ENCODE measurements around the gene PTPRN2. TPM values are rescaled to one million over a fixed set of nuclear protein-coding genes. Genes with fewer than 3 reads are reported as not detected.

The PTPRN2 gene
- polyA plus RNA-seq, 1 donor from 2014 or later, result 1.6 TPM

DNA sequence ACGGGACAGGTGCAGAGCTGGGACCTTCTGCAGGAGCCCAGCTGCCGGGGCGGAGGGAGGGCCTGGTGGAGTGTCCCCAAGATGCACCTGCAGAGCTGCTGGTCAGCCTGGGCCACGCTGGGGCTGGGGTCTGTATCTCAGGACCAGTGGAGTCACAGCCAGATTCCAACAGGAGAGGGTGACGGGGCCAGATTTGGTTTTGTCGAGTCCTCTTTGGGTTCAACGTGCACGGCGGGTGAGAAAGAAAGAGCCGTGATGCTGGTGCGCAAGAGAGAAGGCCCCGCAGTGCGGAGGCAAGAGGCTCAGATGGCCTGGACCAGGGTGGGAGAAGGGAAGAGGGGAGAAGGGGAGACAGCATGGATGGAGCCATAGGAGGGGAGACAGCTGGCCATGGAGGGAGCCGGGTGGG lies 462.9 kb downstream of the PTPRN2 start:
- Mint-ChIP-seq H3K4me3 (no peak overlapping the region), H3K36me3 (no peaks in the 10 kb centered on the region), H3K27ac (no peak overlapping the region), H3K4me1 (no peaks in the 10 kb centered on the region), H3K27me3 (no peaks in the 10 kb centered on the region), H3K9me3 (peaks cover 4 to 6% (median 5%) of the 10 kb centered on the region in 3 donors)

DNA sequence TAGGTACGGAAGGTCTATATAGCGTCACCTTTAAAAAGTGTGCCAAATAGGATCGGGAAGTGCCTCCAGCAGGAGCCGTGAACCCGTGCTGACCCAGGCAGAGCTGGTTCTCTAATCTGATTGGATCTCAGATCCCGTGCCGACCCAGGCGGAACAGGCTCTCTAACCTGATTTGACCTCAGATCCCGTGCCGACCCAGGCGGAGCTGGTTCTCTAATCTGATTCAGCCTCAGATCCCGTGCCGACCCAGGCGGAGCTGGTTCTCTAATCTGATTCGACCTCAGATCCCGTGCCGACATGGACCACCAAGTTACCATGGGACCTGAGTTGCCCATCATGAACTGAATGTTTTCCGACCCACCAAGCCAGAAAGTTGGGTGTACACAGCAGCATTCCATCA lies 463.9 kb downstream of the PTPRN2 start:
- Mint-ChIP-seq H3K27me3 (no peaks in the 10 kb centered on the region), H3K27ac (no peak overlapping the region), H3K9me3 (peaks cover 8 to 10% (median 9%) of the 10 kb centered on the region in 3 donors), H3K4me1 (no peaks in the 10 kb centered on the region), H3K36me3 (no peaks in the 10 kb centered on the region), H3K4me3 (no peak overlapping the region)

DNA sequence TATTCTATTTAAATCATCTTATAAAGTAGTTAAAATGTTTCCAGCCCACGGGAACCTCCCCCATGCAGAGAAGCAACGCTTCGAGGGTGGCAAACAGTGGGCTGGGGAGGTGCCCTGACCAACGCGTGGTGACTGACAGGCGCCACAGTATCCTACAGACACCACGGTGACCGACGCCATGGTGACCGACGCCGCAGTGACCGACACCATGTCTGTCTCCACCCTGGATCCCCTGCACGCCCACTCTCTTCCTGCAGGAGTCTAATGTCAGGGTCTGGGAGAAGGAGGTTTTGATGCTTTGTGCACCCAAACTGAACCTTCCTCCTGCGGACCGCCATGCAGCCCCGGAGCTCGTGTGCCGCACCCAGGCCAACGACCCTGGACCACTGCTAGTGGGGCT lies 464.4 kb downstream of the PTPRN2 start:
- Mint-ChIP-seq H3K36me3 (no peaks in the 10 kb centered on the region), H3K27ac (no peak overlapping the region), H3K27me3 (no peaks in the 10 kb centered on the region), H3K4me3 (no peak overlapping the region), H3K9me3 (peaks cover 8 to 10% (median 9%) of the 10 kb centered on the region in 3 donors), H3K4me1 (no peaks in the 10 kb centered on the region)

DNA sequence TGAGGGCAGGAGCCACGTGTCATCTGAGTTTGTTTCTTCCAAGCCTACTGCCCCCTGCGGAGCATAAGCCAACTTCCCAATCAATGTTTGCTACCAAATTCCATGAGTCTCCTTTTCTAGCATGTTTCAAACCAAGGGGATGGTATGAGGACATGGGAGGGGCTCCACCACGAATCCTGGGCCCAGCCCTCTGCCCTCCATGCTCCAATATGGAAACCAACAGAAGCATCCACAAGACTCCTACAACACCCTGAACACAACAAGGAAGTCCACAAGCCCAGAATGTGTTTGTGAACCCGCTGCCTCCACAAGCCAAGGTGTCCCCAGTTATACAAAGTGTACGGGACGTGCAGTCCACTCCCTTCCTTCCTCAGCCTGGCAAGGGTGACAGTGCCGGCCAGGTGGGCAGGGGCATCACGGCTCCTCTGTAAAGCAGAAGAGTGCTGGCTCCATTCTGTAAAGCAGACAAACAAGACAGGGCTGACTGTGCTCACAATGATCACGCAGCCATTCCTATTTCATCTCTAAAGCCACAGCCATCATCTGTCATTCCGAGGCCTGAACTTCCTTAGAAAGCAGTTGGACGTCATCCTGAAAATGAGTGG lies 466.1 kb downstream of the PTPRN2 start:
- no peaks in the 10 kb centered on the region for H3K36me3 Mint-ChIP-seq
- no peaks in the 10 kb centered on the region for H3K27me3 Mint-ChIP-seq
- H3K27ac Mint-ChIP-seq, result no peak overlapping the region
- peaks cover 9 to 20% (median 9%) of the 10 kb centered on the region in 3 donors for H3K9me3 Mint-ChIP-seq
- no peaks in the 10 kb centered on the region for H3K4me1 Mint-ChIP-seq
- H3K4me3 Mint-ChIP-seq, result no peak overlapping the region

DNA sequence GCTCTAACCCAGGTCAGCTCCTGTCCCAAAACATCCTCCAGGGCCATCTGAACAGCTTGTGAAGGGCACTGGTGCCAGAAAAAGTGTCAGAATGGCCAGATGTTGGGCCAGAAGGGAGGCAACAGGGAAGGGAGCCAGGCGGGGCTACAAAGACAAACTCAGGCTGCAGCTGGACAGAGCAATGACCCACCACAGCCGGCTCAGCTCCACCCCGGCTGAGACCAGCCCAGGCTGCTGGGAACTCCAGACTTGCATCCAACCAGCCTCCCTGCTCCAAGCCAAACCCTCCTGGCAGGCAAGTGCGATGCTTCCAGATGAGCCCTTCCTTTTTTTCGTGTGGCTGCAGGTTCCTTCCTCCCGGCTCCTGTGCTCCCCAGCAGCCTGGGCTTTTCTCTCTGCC lies 466.9 kb downstream of the PTPRN2 start:
- H3K4me3 Mint-ChIP-seq, result no peak overlapping the region
- H3K9me3 Mint-ChIP-seq, result peaks cover 9 to 21% (median 10%) of the 10 kb centered on the region in 3 donors
- H3K4me1 Mint-ChIP-seq, result no peaks in the 10 kb centered on the region
- no peaks in the 10 kb centered on the region for H3K27me3 Mint-ChIP-seq
- H3K36me3 Mint-ChIP-seq, result no peaks in the 10 kb centered on the region
- H3K27ac Mint-ChIP-seq, result no peak overlapping the region

DNA sequence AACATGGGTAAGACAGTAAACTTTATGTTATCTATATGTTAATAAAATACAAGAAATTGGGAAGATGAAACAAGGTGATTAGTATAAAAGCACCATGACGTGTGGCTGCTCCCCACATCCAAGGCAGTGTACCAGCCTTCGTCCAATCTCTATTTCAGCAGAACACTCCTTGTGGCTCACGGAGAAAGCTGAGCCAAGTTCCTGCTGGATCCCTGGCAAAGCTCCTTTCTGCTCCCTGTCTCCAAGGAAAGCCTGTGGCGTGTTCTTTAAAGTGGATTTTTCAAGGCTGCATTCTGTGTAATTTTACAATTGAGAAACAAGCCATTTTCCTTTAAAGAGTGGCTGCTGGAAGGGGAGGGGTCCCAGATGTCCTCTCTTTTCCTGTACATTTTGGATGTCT lies 467.3 kb downstream of the PTPRN2 start:
- Mint-ChIP-seq H3K36me3 (no peaks in the 10 kb centered on the region), H3K27me3 (no peaks in the 10 kb centered on the region), H3K9me3 (peaks cover 9 to 21% (median 10%) of the 10 kb centered on the region in 3 donors), H3K27ac (no peak overlapping the region), H3K4me3 (no peak overlapping the region), H3K4me1 (no peaks in the 10 kb centered on the region)

DNA sequence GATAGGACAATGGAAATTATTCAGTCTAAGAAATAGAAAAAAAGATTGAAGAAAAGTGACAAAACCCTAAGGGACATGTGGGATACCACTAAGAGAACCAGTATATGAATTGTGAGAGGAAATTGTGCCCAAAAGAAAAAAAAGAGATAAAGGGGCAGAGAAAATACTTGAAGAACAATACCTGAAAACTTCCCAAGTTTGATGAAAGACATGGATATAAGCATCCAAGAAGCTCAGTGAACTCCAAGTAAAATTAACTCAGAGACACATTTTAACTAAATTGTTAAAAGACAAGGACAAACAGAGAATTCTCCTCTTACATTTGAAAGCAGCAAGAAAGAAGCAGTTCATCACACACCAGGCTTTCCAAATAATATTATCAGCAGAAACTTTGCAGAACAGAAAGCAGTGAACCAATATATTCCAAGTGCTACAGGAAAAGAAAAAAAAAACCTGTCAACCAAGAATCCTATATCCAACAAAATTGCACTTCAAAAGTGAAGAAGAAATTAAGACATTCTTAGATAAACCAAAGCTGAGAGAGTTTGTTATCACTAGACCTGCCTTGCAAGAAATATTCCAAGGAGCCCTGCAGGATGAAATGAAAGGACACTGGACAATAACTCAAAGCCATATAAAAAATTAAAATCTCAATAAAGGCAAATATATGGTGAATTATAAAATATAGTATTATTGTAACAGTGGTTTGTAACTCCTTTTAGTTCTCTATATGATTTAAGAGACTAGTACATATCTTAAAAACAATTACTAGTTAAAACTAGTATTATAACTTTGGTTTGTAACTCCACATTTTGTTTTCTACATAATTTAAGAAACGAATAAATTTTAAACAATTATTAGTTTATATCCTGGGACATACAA lies 470.0 kb downstream of the PTPRN2 start:
- H3K4me1 Mint-ChIP-seq, result peaks cover 0 to 2% (median 0%) of the 10 kb centered on the region in 3 donors
- H3K4me3 Mint-ChIP-seq, result no peak overlapping the region
- no peaks in the 10 kb centered on the region for H3K36me3 Mint-ChIP-seq
- H3K27me3 Mint-ChIP-seq, result no peaks in the 10 kb centered on the region
- no peak overlapping the region for H3K27ac Mint-ChIP-seq
- peaks cover 12 to 26% (median 12%) of the 10 kb centered on the region in 3 donors for H3K9me3 Mint-ChIP-seq

DNA sequence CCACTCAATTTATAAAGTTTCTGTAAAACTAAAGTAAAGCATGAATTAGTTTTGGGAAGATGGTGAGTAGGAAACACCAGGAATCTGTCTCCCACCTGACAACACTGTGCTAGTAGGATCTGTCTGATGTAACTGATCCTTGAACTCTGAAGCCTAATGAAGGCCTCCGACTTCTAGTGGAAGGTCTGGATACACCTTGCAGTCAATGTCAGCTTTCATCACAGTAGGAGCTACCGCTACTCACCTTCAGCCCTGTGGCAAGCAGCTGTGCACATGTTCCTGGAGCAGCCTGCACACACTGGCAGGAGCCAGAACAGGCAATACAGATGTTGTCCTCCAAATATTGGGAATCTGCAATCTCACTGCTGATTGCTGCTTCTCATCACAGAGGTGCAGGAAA lies 471.4 kb downstream of the PTPRN2 start:
- Mint-ChIP-seq H3K27me3 (no peaks in the 10 kb centered on the region), H3K36me3 (peaks cover 2% of the 10 kb centered on the region), H3K4me1 (peaks cover 0 to 2% (median 0%) of the 10 kb centered on the region in 3 donors), H3K4me3 (no peak overlapping the region), H3K9me3 (peaks cover 12 to 29% (median 12%) of the 10 kb centered on the region in 3 donors), H3K27ac (no peak overlapping the region)

DNA sequence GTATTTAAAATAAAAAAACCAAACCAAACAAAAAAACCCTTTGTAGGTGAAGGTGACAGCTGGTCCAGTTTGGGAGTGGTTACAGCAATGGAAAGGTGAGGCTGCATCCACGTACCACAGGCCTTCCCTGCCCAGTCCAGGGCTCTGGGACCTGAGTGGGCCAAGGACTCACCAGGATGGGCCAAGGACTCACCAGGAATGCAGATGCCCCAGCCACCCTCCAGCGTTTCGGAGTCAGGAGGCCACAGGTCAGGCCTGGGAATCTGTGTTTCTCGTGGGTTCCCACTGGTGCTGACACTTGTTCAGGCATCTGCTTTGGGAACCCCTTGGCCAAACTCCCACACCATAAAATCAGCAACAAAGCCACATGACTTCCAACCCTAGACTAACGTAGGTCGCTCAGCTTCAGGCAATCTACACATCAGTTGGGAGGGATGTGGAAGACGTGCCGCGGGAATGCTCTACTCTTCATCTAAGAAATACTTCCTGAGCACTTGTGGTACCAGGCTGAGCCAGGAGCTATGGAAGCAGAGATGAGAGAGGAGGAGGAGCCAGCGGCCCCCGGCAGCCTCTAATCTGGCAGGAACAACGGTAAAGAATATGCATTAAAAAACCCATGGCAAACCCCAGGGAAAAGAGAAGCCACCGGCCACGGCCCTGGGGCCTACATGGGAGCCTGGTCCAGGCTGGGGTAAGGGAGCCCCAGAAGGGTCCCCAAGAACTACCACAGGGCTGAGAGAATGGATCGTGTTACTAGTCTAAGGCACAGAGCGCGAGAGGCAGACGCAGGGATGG lies 473.4 kb downstream of the PTPRN2 start:
- Mint-ChIP-seq H3K27ac (no peak overlapping the region), H3K4me3 (no peak overlapping the region), H3K9me3 (peaks cover 6 to 20% (median 7%) of the 10 kb centered on the region in 3 donors), H3K36me3 (peaks cover 2% of the 10 kb centered on the region), H3K27me3 (peaks cover 2% of the 10 kb centered on the region), H3K4me1 (peaks cover 0 to 2% (median 0%) of the 10 kb centered on the region in 3 donors)

DNA sequence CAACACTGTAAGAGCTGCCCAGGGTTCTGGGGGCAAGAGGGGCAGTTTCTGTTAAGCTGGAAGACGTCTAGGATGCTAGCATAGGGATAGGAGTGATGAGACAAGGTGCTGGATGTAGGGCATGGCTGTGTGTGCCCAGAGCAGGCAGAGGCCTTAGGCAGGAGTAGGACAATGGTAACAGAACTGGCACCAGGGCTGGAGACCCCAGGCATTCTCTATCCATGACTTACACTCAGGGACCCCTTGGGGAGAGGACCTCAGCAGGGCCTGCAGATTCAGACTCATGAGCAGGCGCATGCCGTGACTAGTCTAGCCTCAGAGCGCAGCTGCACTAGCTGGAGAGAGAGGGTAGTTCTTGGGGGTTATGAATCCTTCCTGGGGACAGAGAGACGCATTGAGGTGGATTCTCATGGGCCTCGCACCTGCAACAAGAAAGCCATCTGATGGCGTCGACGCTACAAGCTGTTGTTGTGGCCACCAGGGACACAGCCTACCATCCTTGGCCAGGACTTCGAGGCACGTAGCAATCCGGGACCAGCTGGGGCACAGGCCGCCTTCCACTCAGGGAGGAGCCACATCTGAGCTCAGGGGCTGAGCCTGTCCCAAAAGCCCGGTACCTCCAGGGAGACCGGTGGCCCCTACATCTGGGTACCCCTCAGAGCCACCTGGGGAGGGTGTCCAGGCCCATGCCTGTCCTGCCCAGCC lies 474.1 kb downstream of the PTPRN2 start:
- peaks cover 3 to 20% (median 4%) of the 10 kb centered on the region in 3 donors for H3K9me3 Mint-ChIP-seq
- no peak overlapping the region for H3K4me3 Mint-ChIP-seq
- H3K27ac Mint-ChIP-seq, result no peak overlapping the region
- H3K36me3 Mint-ChIP-seq, result peaks cover 2% of the 10 kb centered on the region
- H3K27me3 Mint-ChIP-seq, result peaks cover 2% of the 10 kb centered on the region
- peaks cover 0 to 3% (median 0%) of the 10 kb centered on the region in 3 donors for H3K4me1 Mint-ChIP-seq

DNA sequence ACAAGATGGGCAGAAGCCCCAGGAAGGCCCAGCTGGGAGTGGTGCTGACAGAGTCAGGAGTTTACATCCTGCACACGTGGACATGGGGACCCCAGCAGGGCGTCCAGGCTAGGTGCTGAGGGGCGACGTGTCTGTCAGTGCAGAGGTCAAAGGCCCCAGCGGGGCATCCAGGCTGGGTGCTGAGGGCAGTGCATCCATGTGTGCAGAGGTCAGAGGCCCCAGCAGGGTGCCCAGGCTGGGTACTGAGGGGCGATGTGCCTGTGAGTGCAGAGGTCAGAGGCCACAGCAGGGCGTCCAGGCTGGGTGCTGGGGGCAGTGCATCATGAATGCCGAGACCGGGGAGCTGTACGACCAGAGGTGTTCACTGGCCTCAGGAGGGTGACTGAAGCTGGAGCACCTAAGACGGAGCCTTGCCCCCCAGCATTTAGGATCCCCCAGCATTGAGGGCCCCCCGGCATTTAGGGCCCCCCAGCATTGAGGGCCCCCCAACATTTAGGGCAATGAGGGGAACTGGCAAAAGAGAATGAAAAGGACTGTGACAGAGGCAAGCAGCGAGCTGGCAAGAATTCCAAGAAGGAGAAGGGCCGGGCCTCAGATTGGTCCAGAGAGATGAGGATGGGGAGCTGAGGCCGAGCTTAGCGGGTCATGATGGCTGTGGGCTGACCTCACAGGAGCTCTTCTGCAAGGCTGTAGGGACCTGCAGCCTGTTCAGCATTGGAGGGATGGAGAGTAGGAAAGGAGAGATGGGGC lies 474.9 kb downstream of the PTPRN2 start:
- Mint-ChIP-seq H3K27ac (no peak overlapping the region), H3K9me3 (peaks cover 3 to 20% (median 4%) of the 10 kb centered on the region in 3 donors)

DNA sequence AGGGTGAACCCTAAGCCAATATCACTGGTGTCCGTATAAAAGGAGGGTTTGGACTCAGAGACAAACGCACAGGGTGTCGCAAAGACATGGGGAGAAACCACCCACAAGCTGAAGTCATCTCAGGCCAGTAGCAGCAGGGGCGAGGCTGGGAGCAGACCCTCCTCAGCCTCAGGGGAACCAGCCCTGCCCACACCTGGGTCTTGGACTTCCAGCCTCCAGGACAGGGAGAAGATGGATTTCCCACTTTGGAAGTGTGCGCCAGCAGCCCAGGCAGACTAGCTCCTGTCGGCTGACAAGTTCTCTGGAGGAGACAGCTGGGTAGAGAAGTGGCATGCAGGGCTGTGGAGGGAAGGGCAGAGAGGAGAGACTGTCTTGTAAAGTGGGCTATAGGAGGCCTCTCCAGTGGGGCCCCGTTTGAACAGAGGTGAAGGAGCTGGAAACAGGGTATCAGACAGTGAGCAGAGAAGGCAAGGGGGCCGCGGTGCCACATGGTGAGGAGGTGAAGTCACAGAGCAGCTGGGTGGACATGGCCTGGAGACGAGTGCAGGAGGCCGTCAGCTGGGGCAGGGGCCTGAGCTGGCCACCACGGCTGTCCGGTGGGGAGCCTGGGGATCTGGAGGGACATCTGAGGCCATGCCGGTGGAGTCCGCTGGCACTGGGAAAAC lies 475.6 kb downstream of the PTPRN2 start:
- Mint-ChIP-seq H3K4me3 (no peak overlapping the region), H3K36me3 (peaks cover 2% of the 10 kb centered on the region), H3K4me1 (peaks cover 0 to 4% (median 0%) of the 10 kb centered on the region in 3 donors), H3K27me3 (peaks cover 2% of the 10 kb centered on the region), H3K9me3 (peaks cover 3 to 14% (median 4%) of the 10 kb centered on the region in 3 donors), H3K27ac (no peak overlapping the region)

More for the DNA sequence above, 474.9 kb downstream of the PTPRN2 start:
- Mint-ChIP-seq H3K36me3 (peaks cover 2% of the 10 kb centered on the region), H3K27me3 (peaks cover 2% of the 10 kb centered on the region), H3K4me3 (no peak overlapping the region), H3K4me1 (peaks cover 0 to 4% (median 0%) of the 10 kb centered on the region in 3 donors)

DNA sequence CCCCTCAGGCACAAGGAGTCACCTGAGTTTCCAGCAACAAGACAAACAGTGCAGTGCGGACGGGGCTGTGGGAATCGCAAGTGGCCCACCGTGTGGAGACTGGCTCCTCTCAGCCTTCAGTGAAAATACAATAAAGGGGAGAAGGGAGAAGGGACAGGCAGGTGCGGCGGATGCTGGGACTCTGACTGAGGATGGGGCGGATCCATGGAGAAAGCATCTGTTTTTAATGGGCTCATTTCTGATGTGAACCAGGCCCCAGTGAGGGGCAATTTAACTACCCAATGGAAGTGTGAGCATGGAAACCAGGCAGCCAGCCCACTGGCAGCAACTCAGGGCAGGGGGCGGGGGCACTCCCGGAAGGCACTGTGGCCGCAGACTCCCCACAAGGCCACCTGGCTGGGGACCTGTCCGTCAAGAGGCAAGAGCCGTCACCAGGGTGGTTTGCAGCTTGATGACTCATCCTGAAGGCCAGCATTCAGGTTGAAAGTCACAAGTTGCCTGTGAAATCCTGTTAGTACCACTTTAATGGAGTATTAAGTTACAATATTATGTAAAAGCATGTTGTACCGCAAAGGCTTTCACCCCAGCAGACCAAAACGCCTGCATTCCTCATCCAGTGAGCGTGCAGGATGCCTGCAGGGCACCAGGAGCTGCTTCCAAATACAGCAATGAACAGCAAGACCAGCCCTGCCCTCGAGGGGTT lies 476.4 kb downstream of the PTPRN2 start:
- Mint-ChIP-seq H3K9me3 (peaks cover 2 to 8% (median 3%) of the 10 kb centered on the region in 3 donors), H3K4me1 (peaks cover 0 to 4% (median 0%) of the 10 kb centered on the region in 3 donors), H3K27ac (no peak overlapping the region), H3K4me3 (no peak overlapping the region), H3K27me3 (peaks cover 2% of the 10 kb centered on the region), H3K36me3 (peaks cover 2% of the 10 kb centered on the region)
